ENCODE results near the gene PTPRE.

GRCh38 chr10:128114901-128115300, 208.0 kb downstream of the PTPRE start:
- TF ChIP-seq SIN3A (IDR thresholded peaks at IDR 0.05; ENCODE audit: borderline replicate concordance, insufficient read depth, low read length) (no peak), TAF1 (IDR thresholded peaks at IDR 0.05; ENCODE audit: borderline replicate concordance, insufficient read depth, low read length) (no peak), POLR2AphosphoS5 (IDR thresholded peaks at IDR 0.05; ENCODE audit: low read depth, low read length) (no peak)

Measured in PFSK-1 (cell line).